SK-N-SH treated with all-trans-retinoic acid at 6 μM for 48 hours (cell line): ENCODE measurements around the gene ARAP3.

Experiments
- ATAC-seq: fragments of 200-7000 bp; cut with Tn5 transposase; 3 replicates; pipeline ENCODE4 v1.9.1; 2020; ENCODE audit warnings: mild to moderate bottlenecking, moderate library complexity
- ARNTL ChIP-seq: fragments of 450-650 bp; formaldehyde crosslinking; IDR thresholded peaks from 2 replicates; pipeline ENCODE4 v1.5.0; 2020; ENCODE audit warnings: low read depth, mild to moderate bottlenecking, moderate library complexity, borderline replicate concordance
- BACH2 ChIP-seq: fragments of 250-450 bp; sonication (Bioruptor Pico); IDR thresholded peaks from 2 replicates; pipeline ENCODE4 v1.9.0; 2021; ENCODE audit warnings: mild to moderate bottlenecking, borderline replicate concordance
- CREB5 ChIP-seq: fragments of 250-450 bp; sonication (Bioruptor Pico); IDR thresholded peaks from 2 replicates; pipeline ENCODE4 v1.5.1; 2020; ENCODE audit warnings: low read depth, mild to moderate bottlenecking, moderate library complexity
- ESRRG ChIP-seq: fragments of 250-450 bp; sonication (Bioruptor Pico); IDR thresholded peaks from 2 replicates; pipeline ENCODE4 v1.6.1; 2021; ENCODE audit warnings: mild to moderate bottlenecking
- ISL1 ChIP-seq: fragments of 250-450 bp; sonication (Bioruptor Pico); IDR thresholded peaks from 2 replicates; pipeline ENCODE4 v2.1.2; 2022; ENCODE audit warnings: mild to moderate bottlenecking, moderate library complexity
- OSR1 ChIP-seq: fragments of 250-450 bp; sonication (Bioruptor Pico); IDR thresholded peaks from 2 replicates; pipeline ENCODE4 v1.8.0; 2022; ENCODE audit warnings: moderate library complexity, mild to moderate bottlenecking, inconsistent platforms
- PATZ1 ChIP-seq: fragments of 250-450 bp; sonication (Bioruptor Pico); IDR thresholded peaks from 2 replicates; pipeline ENCODE4 v1.8.0; 2020; ENCODE audit warnings: mild to moderate bottlenecking, moderate library complexity, borderline replicate concordance
- PPARA ChIP-seq: fragments of 250-450 bp; sonication (Bioruptor Pico); IDR thresholded peaks from 2 replicates; pipeline ENCODE4 v1.5.0; 2020; ENCODE audit warnings: mild to moderate bottlenecking, borderline replicate concordance
- RARB ChIP-seq: fragments of 250-450 bp; sonication (Bioruptor Pico); IDR thresholded peaks from 2 replicates; pipeline ENCODE4 v1.8.0; 2021; ENCODE audit warnings: mild to moderate bottlenecking, moderate library complexity
- TCF4 ChIP-seq: fragments of 250-450 bp; sonication (Bioruptor Pico); IDR thresholded peaks from 2 replicates; pipeline ENCODE4 v1.8.0; 2021; ENCODE audit warnings: mild to moderate bottlenecking, moderate library complexity, borderline replicate concordance
- TOX ChIP-seq: fragments of 250-450 bp; sonication (Bioruptor Pico); IDR thresholded peaks from 2 replicates; pipeline ENCODE4 v1.8.0; 2021; ENCODE audit warnings: mild to moderate bottlenecking, moderate library complexity, borderline replicate concordance
- TSHZ2 ChIP-seq: fragments of 250-450 bp; sonication (Bioruptor Pico); IDR thresholded peaks from 2 replicates; pipeline ENCODE4 v1.5.0; 2020; ENCODE audit warnings: mild to moderate bottlenecking, moderate library complexity
- ZC3H10 ChIP-seq: fragments of 250-450 bp; sonication (Bioruptor Pico); IDR thresholded peaks from 2 replicates; pipeline ENCODE4 v1.5.1; 2021; ENCODE audit warnings: mild to moderate bottlenecking, moderate library complexity
- ZFP3 ChIP-seq: fragments of 250-450 bp; sonication (Bioruptor Pico); IDR thresholded peaks from 2 replicates; pipeline ENCODE4 v1.5.0; 2020; ENCODE audit warnings: mild to moderate bottlenecking, moderate library complexity
- ZFP30 ChIP-seq: fragments of 450-650 bp; formaldehyde crosslinking; IDR thresholded peaks from 2 replicates; pipeline ENCODE4 v1.5.0; 2022; ENCODE audit warnings: mild to moderate bottlenecking, moderate library complexity
- ZNF565 ChIP-seq: fragments of 450-650 bp; formaldehyde crosslinking; conservative IDR thresholded peaks from 2 replicates; pipeline ENCODE4 v1.5.0; 2020; ENCODE audit warnings: low read depth, mild to moderate bottlenecking, moderate library complexity
- ZNF70 ChIP-seq: fragments of 450-650 bp; formaldehyde crosslinking; IDR thresholded peaks from 2 replicates; pipeline ENCODE4 v1.5.0; 2020; ENCODE audit warnings: mild to moderate bottlenecking, moderate library complexity
- ZNF8 ChIP-seq: fragments of 450-650 bp; formaldehyde crosslinking; IDR thresholded peaks from 2 replicates; pipeline ENCODE4 v1.5.0; 2020; ENCODE audit warnings: mild to moderate bottlenecking, moderate library complexity
- TF ChIP-seq, protein P1 (sequence below): fragments of 250-450 bp; sonication (Bioruptor Pico); IDR thresholded peaks from 2 replicates; pipeline ENCODE4 v1.8.0; 2021; ENCODE audit warnings: low read depth, mild to moderate bottlenecking, moderate library complexity, borderline replicate concordance
- TF ChIP-seq, protein P2 (sequence below): fragments of 250-450 bp; sonication (Bioruptor Pico); IDR thresholded peaks from 2 replicates; pipeline ENCODE4 v1.5.1; 2021; ENCODE audit warnings: mild to moderate bottlenecking, moderate library complexity

The ARAP3 gene

GRCh38 chr5:141609044-141609443 lies 73.0 kb downstream of the ARAP3 start (continued):
- no peak for TF ChIP-seq ZNF70 (CRISPR knock-in tag)
- no peak for TF ChIP-seq TSHZ2 (CRISPR knock-in tag)
- TF ChIP-seq TCF4 (CRISPR knock-in tag): no peak
- no peak for TF ChIP-seq ZC3H10 (CRISPR knock-in tag)
- TF ChIP-seq ARNTL: no peak
- no peak for TF ChIP-seq PPARA (CRISPR knock-in tag)

DNA sequence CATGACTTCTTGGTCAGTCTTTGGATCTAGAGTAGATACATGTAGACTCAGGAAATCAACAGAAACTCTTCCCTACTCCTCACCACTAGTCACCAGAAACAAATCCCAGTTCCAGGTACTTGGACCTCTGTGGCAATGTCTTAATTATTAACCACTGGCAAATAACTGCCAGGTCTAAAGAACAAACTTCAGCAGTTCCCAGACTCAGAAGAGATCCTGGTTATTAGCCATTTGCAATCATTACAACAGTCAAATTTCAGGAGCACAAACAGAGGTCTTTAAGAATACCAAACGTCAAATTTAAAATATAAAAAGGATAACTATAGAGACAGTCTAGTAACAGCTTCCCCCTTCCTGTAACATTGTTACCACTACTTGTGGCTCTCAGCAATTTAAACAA lies 73.5 kb downstream of the ARAP3 start:
- TF ChIP-seq ESRRG (CRISPR knock-in tag) (no peak), TCF4 (CRISPR knock-in tag) (no peak), ZNF565 (no peak), ZFP30 (CRISPR knock-in tag) (no peak), ISL1 (no peak), ZFP3 (no peak), CREB5 (CRISPR knock-in tag) (no peak)
- TF ChIP-seq, all 23 proteins: peak for 0
- no peak for ATAC-seq

GRCh38 chr5:141608046-141608445 lies 74.0 kb downstream of the ARAP3 start:
- ATAC-seq: no peak
- TF ChIP-seq ZNF565: no peak
- no peak for TF ChIP-seq TCF4 (CRISPR knock-in tag)
- TF ChIP-seq ISL1: no peak
- no peak for TF ChIP-seq ARNTL
- no peak for TF ChIP-seq TOX (CRISPR knock-in tag)
- no peak for TF ChIP-seq BACH2 (CRISPR knock-in tag)
- TF ChIP-seq, protein P1, sequence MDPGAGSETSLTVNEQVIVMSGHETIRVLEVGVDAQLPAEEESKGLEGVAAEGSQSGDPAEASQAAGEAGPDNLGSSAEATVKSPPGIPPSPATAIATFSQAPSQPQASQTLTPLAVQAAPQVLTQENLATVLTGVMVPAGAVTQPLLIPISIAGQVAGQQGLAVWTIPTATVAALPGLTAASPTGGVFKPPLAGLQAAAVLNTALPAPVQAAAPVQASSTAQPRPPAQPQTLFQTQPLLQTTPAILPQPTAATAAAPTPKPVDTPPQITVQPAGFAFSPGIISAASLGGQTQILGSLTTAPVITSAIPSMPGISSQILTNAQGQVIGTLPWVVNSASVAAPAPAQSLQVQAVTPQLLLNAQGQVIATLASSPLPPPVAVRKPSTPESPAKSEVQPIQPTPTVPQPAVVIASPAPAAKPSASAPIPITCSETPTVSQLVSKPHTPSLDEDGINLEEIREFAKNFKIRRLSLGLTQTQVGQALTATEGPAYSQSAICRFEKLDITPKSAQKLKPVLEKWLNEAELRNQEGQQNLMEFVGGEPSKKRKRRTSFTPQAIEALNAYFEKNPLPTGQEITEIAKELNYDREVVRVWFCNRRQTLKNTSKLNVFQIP (CRISPR knock-in tag): no peak
- no peak for TF ChIP-seq ZFP3
- TF ChIP-seq RARB: no peak
- no peak for TF ChIP-seq ZFP30 (CRISPR knock-in tag)

DNA sequence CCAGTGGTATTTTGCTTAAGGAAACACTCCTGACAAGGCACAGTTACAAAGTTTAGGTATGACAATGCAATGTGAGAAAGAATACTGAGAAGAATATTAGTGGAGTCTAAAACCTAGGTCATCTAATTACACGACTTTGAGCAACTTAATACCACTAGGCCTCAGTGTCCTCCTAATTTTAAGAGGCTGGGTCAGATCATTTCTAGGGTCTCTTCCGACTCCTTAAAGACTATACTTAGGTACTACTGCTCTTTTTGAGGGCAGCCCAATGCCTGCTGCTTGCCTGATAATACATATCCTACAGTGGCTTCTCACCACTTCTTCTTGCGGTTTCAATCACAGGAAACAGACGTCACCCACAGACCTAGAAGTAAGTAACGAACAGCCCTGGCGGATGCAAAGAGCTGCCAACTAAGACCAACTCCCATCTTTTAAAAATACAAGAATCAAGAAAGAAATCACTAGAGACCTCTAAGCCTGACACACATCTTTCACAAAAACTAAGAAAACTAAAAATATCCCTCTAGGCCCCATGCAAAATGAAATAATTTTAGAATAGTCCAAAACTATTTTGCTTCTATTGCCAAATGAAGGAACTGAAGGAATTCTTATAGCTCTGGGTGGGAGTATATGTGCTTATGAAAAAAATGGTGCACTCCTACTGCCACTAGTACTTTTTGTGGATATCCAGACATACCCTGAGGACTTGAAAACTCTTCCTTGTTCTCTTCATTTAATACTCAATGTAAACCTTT lies 76.3 kb downstream of the ARAP3 start:
- no peak for TF ChIP-seq ZFP30 (CRISPR knock-in tag)
- TF ChIP-seq ZNF8 (CRISPR knock-in tag): no peak
- no peak for TF ChIP-seq ESRRG (CRISPR knock-in tag)
- TF ChIP-seq TOX (CRISPR knock-in tag): no peak
- no peak for TF ChIP-seq ZFP3
- TF ChIP-seq, protein P1 (CRISPR knock-in tag): no peak
- TF ChIP-seq ZNF70 (CRISPR knock-in tag): no peak
- TF ChIP-seq ARNTL: no peak
- TF ChIP-seq, protein P2, sequence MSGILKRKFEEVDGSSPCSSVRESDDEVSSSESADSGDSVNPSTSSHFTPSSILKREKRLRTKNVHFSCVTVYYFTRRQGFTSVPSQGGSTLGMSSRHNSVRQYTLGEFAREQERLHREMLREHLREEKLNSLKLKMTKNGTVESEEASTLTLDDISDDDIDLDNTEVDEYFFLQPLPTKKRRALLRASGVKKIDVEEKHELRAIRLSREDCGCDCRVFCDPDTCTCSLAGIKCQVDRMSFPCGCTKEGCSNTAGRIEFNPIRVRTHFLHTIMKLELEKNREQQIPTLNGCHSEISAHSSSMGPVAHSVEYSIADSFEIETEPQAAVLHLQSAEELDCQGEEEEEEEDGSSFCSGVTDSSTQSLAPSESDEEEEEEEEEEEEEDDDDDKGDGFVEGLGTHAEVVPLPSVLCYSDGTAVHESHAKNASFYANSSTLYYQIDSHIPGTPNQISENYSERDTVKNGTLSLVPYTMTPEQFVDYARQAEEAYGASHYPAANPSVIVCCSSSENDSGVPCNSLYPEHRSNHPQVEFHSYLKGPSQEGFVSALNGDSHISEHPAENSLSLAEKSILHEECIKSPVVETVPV (CRISPR knock-in tag): no peak
- TF ChIP-seq ZC3H10 (CRISPR knock-in tag): no peak
- TF ChIP-seq PATZ1 (CRISPR knock-in tag): no peak
- no peak for TF ChIP-seq OSR1 (CRISPR knock-in tag)
- no peak for TF ChIP-seq CREB5 (CRISPR knock-in tag)
- TF ChIP-seq ISL1: no peak
- TF ChIP-seq TCF4 (CRISPR knock-in tag): no peak
- peak; percentile 12; the same call in 1 of the 3 replicates for ATAC-seq
